Neural progenitor cell (in vitro differentiated cells): ENCODE results near the gene ARL5B. TPM values are rescaled to one million over a fixed set of nuclear protein-coding genes. Genes with fewer than 3 reads are reported as not detected.

Source experiments
- DNase-seq: peaks from one replicate; pipeline ENCODE4 v3.0.0-alpha.2; 2016; ENCODE audit warnings: low spot score
- H2AFZ ChIP-seq: fragments of 200-600 bp; sonication (generic); replicated peaks from 2 replicates; pipeline ENCODE4 v1.6.1; 2016; ENCODE audit warnings: antibody characterized with exemption
- H3F3A ChIP-seq: fragments of 200-600 bp; sonication (generic); 2 replicates; pipeline ENCODE4 v1.6.1; 2016; ENCODE audit warnings: antibody characterized with exemption, low read depth
- H3K27ac ChIP-seq: fragments of 200-600 bp; sonication (generic); 2 replicates; pipeline ENCODE4 v1.5.1; 2016; ENCODE audit warnings: mild to moderate bottlenecking
- H3K27me3 ChIP-seq: fragments of 200-600 bp; sonication (generic); 2 replicates; pipeline ENCODE4 v1.6.1; 2016; ENCODE audit warnings: mild to moderate bottlenecking, moderate library complexity
- H3K36me3 ChIP-seq: fragments of 200-600 bp; sonication (generic); 2 replicates; pipeline ENCODE4 v1.5.1; 2016
- H3K4me1 ChIP-seq: fragments of 200-600 bp; sonication (generic); 2 replicates; pipeline ENCODE4 v1.6.1; 2016; ENCODE audit warnings: mixed run types
- H3K4me2 ChIP-seq: fragments of 200-600 bp; sonication (generic); 2 replicates; pipeline ENCODE4 v1.6.1; 2016
- H3K4me3 ChIP-seq: fragments of 200-600 bp; sonication (generic); 2 replicates; pipeline ENCODE4 v1.5.1; 2016
- H3K79me2 ChIP-seq: fragments of 200-600 bp; sonication (generic); 2 replicates; pipeline ENCODE4 v1.6.1; 2016; ENCODE audit warnings: low read depth
- H3K9ac ChIP-seq: fragments of 200-600 bp; sonication (generic); 2 replicates; pipeline ENCODE4 v1.6.1; 2016
- H3K9me3 ChIP-seq: fragments of 200-600 bp; sonication (generic); 2 replicates; pipeline ENCODE4 v1.5.1; 2016; ENCODE audit warnings: low read depth
- H4K20me1 ChIP-seq: fragments of 200-600 bp; sonication (generic); 2 replicates; pipeline ENCODE4 v1.6.1; 2016; ENCODE audit warnings: low read depth
- H3K27ac Mint-ChIP-seq: 3 replicates; pipeline ENCODE4 v1.8.0; 2021; ENCODE audit warnings: mixed read lengths
- H3K27me3 Mint-ChIP-seq: 2 replicates; pipeline ENCODE4 v1.8.0; 2022; ENCODE audit warnings: low read depth, mild to moderate bottlenecking, inconsistent platforms, moderate library complexity, mixed read lengths; ENCODE audit not compliant: insufficient read depth
- H3K36me3 Mint-ChIP-seq: 3 replicates; pipeline ENCODE4 v1.8.0; 2021; ENCODE audit warnings: mixed read lengths
- H3K4me1 Mint-ChIP-seq: 3 replicates; pipeline ENCODE4 v1.8.0; 2021; ENCODE audit warnings: mixed read lengths
- H3K4me3 Mint-ChIP-seq: 3 replicates; pipeline ENCODE4 v1.8.0; 2021; ENCODE audit warnings: mild to moderate bottlenecking, moderate library complexity, mixed read lengths
- H3K9me3 Mint-ChIP-seq: 3 replicates; pipeline ENCODE4 v1.8.0; 2020; ENCODE audit warnings: mixed read lengths
- EZH2 ChIP-seq: fragments of 200-600 bp; sonication (generic); IDR thresholded peaks from 2 replicates; pipeline ENCODE4 v1.6.1; 2017; ENCODE audit warnings: antibody characterized with exemption, mild to moderate bottlenecking, moderate library complexity
- EZH2phosphoT487 ChIP-seq: fragments of 200-600 bp; sonication (generic); IDR thresholded peaks from 2 replicates; pipeline ENCODE4 v1.6.1; 2017; ENCODE audit warnings: antibody characterized with exemption
- total RNA-seq: library from RNA; depleted of rRNA; stranded (reverse); fragments of >200 nt; gene quantifications from 2 replicates; pipeline ENCODE4 v1.2.3, GENCODE V29; 2015; ENCODE audit warnings: low replicate concordance
- TF ChIP-seq, protein P1 (sequence below): fragments of 200-600 bp; sonication (generic); IDR thresholded peaks from 2 replicates; pipeline ENCODE4 v1.5.1; 2017; ENCODE audit warnings: antibody characterized with exemption, mild to moderate bottlenecking

Gene ARL5B, protein sequence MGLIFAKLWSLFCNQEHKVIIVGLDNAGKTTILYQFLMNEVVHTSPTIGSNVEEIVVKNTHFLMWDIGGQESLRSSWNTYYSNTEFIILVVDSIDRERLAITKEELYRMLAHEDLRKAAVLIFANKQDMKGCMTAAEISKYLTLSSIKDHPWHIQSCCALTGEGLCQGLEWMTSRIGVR
- total RNA-seq = 73.5 and 108 TPM in 2 replicates

DNA sequence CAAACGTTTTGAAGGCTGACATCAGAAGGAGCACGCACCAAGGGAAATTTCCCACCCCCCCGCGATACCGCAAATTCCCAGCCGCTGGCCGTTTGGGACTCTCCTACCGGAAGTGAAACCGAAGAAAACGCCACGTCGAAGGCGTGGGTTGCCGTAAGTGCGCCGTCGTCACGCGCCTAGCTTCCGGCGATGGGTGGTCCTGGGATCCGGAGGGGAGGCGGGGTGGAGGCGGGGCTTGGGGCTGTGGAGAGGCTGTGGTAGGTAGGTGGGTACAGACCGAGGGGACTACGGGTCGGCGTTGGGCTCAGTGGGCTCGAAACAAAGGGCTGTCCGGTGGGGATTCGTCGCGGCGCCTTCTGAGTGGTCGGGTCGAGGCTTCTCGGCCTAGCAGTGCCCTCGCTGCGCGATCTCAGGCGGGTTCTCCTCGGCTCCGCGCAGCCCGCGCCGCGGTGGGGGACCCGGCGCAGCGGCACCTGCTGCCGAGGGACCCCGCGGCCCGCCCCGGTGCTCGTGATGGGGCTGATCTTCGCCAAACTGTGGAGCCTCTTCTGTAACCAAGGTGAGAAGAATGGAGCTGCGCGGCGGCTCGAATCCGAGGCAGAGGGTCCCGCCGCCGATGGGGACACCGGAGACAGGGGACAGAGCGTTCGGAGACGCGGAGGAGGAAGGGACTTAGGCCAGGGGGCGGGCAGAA, at the start of gene ARL5B:
Gene ARL5B, plus strand, starts transcription at position 307 of the 694 bp plus-strand sequence. Its CDS starts 207 bp downstream, at position 514.
- H2AFZ ChIP-seq = peak within 1 kb of the TSS; percentile 71

DNA sequence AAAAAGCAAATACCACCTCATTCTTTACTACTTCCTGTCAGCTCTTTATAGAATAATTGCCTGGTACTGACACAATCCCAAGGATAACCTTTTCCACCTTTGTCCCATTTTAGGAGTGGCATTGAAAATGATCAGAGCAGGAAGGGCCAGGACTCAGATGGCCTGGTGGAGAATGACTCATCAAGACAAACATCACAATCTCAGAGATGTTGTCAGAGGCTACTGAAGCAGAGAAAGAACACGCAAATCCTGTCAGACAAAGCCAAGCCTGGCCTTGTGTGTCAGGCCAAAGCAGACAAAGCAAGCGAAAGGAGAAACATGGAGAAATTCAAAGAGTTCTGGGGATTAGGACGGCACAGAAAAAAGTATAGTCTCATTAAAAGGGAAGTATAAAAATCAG, 48.7 kb upstream of the ARL5B start:
- no peak overlapping the region for H3K4me3 ChIP-seq
- Mint-ChIP-seq H3K4me1 (peaks cover 6% of the 10 kb centered on the region), H3K27me3 (no peaks in the 10 kb centered on the region), H3K9me3 (no peaks in the 10 kb centered on the region), H3K36me3 (peaks cover 16% of the 10 kb centered on the region), H3K27ac (peak overlapping the region; percentile 72), H3K4me3 (no peak overlapping the region)
- no peak overlapping the region for H3K27ac ChIP-seq
- no peaks in the 10 kb centered on the region for H3F3A ChIP-seq
- no peaks in the 10 kb centered on the region for H3K9me3 ChIP-seq
- H3K36me3 ChIP-seq = peaks cover 10% of the 10 kb centered on the region
- no peaks in the 10 kb centered on the region for H3K27me3 ChIP-seq
- H2AFZ ChIP-seq = no peak overlapping the region
- peak; percentile 2 for DNase-seq
- TF ChIP-seq, protein P1, sequence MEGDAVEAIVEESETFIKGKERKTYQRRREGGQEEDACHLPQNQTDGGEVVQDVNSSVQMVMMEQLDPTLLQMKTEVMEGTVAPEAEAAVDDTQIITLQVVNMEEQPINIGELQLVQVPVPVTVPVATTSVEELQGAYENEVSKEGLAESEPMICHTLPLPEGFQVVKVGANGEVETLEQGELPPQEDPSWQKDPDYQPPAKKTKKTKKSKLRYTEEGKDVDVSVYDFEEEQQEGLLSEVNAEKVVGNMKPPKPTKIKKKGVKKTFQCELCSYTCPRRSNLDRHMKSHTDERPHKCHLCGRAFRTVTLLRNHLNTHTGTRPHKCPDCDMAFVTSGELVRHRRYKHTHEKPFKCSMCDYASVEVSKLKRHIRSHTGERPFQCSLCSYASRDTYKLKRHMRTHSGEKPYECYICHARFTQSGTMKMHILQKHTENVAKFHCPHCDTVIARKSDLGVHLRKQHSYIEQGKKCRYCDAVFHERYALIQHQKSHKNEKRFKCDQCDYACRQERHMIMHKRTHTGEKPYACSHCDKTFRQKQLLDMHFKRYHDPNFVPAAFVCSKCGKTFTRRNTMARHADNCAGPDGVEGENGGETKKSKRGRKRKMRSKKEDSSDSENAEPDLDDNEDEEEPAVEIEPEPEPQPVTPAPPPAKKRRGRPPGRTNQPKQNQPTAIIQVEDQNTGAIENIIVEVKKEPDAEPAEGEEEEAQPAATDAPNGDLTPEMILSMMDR = no peak
- no peak for TF ChIP-seq EZH2
- TF ChIP-seq EZH2phosphoT487 = no peak
- H3K4me2 ChIP-seq = no peak overlapping the region
- H3K9ac ChIP-seq = no peak overlapping the region
- no peaks in the 10 kb centered on the region for H4K20me1 ChIP-seq
- H3K4me1 ChIP-seq = no peaks in the 10 kb centered on the region
- H3K79me2 ChIP-seq = no peaks in the 10 kb centered on the region

More for the DNA sequence above, at the start of gene ARL5B:
- Mint-ChIP-seq H3K27ac (peak within 1 kb of the TSS; percentile 99), H3K27me3 (no peaks in the 10 kb centered on the region), H3K4me3 (peak within 1 kb of the TSS; percentile 98), H3K4me1 (peaks cover 14% of the 10 kb centered on the region), H3K36me3 (peaks cover 21% of the 10 kb centered on the region), H3K9me3 (peaks cover 2% of the 10 kb centered on the region)
- no peaks in the 10 kb centered on the region for H3K36me3 ChIP-seq
- H3K9me3 ChIP-seq = no peaks in the 10 kb centered on the region
- H3K79me2 ChIP-seq = peaks cover 63% of the 10 kb centered on the region
- peak within 1 kb of the TSS; percentile 94 for H3K9ac ChIP-seq
- peaks cover 37% of the 10 kb centered on the region for H4K20me1 ChIP-seq
- H3K4me1 ChIP-seq = peaks cover 20% of the 10 kb centered on the region
- TF ChIP-seq EZH2 (peak; percentile 23), EZH2phosphoT487 (no peak)
- H3K4me3 ChIP-seq = peak within 1 kb of the TSS; percentile 93
- H3K4me2 ChIP-seq = peak within 1 kb of the TSS; percentile 87
- peaks cover 5% of the 10 kb centered on the region for H3F3A ChIP-seq
- H3K27ac ChIP-seq = peak within 1 kb of the TSS; percentile 90
- no peaks in the 10 kb centered on the region for H3K27me3 ChIP-seq
- peak; percentile 97 for DNase-seq

DNA sequence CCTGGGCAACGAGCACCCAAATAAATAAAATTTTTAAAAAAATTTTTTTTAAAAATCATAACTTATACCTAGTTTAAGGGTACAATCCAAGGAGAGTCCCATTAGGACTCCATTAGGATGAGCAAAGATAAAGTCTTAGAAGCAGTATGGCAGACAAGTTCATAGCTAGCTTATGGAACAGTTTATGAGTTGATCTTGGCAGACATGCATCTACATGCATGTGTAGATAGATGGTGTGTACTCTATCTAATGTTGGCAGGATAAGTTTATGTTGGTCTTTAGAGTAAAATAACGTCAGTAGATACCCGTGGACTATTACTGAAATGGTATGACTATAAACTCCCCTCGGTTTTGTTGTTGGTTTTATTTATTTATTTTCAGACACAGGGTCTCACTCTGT, 48.1 kb upstream of the ARL5B start:
- Histone ChIP-seq H3K36me3 (peaks cover 10% of the 10 kb centered on the region), H2AFZ (no peak overlapping the region), H3K4me3 (no peak overlapping the region), H3K9me3 (no peaks in the 10 kb centered on the region), H3K4me1 (no peaks in the 10 kb centered on the region), H4K20me1 (no peaks in the 10 kb centered on the region), H3F3A (no peaks in the 10 kb centered on the region), H3K4me2 (no peak overlapping the region), H3K79me2 (no peaks in the 10 kb centered on the region), H3K9ac (no peak overlapping the region), H3K27ac (no peak overlapping the region), H3K27me3 (no peaks in the 10 kb centered on the region)
- H3K9me3 Mint-ChIP-seq = no peaks in the 10 kb centered on the region
- peaks cover 16% of the 10 kb centered on the region for H3K36me3 Mint-ChIP-seq
- H3K4me1 Mint-ChIP-seq = peaks cover 6% of the 10 kb centered on the region
- no peaks in the 10 kb centered on the region for H3K27me3 Mint-ChIP-seq
- H3K4me3 Mint-ChIP-seq = no peak overlapping the region
- TF ChIP-seq EZH2phosphoT487 (no peak), EZH2 (no peak)
- TF ChIP-seq, protein P1 = no peak
- no peak overlapping the region for H3K27ac Mint-ChIP-seq
- DNase-seq = no peak

DNA sequence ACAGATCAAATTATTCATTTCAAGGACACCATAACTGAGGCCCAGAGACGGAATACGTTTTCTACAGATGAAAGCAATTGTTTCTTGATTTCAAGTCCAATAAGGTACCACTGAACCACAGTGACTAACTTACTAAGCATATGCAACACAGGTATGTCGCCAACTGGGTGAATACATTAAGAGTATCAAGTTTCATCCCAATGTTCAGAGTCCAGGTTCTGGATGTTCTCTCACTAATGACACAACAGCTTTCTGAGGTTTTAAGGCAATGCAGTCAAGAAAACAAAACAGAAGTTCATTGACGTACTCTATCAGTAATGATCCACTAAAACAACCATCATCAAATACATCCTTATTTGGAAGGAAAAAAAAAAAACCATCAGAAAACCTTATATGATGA, 43.6 kb upstream of the ARL5B start:
- H3K9me3 ChIP-seq = no peaks in the 10 kb centered on the region
- H2AFZ ChIP-seq = no peak overlapping the region
- H3K27ac Mint-ChIP-seq = no peak overlapping the region
- no peak overlapping the region for H3K4me3 ChIP-seq
- peaks cover 25% of the 10 kb centered on the region for H3K36me3 Mint-ChIP-seq
- peaks cover 2% of the 10 kb centered on the region for H3K4me1 Mint-ChIP-seq
- H3F3A ChIP-seq = no peaks in the 10 kb centered on the region
- H3K27me3 ChIP-seq = no peaks in the 10 kb centered on the region
- H3K4me3 Mint-ChIP-seq = no peak overlapping the region
- TF ChIP-seq EZH2phosphoT487 = no peak
- TF ChIP-seq, protein P1 = no peak
- no peaks in the 10 kb centered on the region for H3K79me2 ChIP-seq
- peaks cover 8% of the 10 kb centered on the region for H3K36me3 ChIP-seq
- H3K4me1 ChIP-seq = no peaks in the 10 kb centered on the region
- H4K20me1 ChIP-seq = no peaks in the 10 kb centered on the region
- H3K27me3 Mint-ChIP-seq = peaks cover 3% of the 10 kb centered on the region
- no peaks in the 10 kb centered on the region for H3K9me3 Mint-ChIP-seq
- no peak overlapping the region for H3K9ac ChIP-seq
- no peak overlapping the region for H3K27ac ChIP-seq
- no peak for DNase-seq
- H3K4me2 ChIP-seq = no peak overlapping the region
